GM10248 (cell line): ENCODE data around the gene DNMBP.
"Not testable (repeated sequence)": the region's sequence is repeated elsewhere in the genome, so short reads cannot be mapped to it uniquely, and the experiment has no call there.

Experiments
- CTCF ChIA-PET: fragments of 300-600 bp; sonication (Branson Sonifier 250); formaldehyde crosslinking; extraction: SDS; loops from one replicate; lab custom pipeline; 2021; ENCODE audit warnings: antibody characterized with exemption; lab: Yijun Ruan, JAX
- POLR2A ChIA-PET: fragments of 350-650 bp; sonication (Branson Sonifier 250); formaldehyde crosslinking; extraction: SDS; loops from one replicate; lab custom pipeline; 2020; ENCODE audit warnings: antibody characterized with exemption; lab: Yijun Ruan, JAX
- DNase-seq: peaks from one replicate; pipeline ENCODE4 v3.0.0; 2012; ENCODE audit errors: extremely low spot score
- CTCF ChIP-seq: IDR thresholded peaks from 2 replicates; pipeline ENCODE4 v1.5.1; 2012; ENCODE audit warnings: mild to moderate bottlenecking, low read depth; ENCODE audit errors: extremely low read depth, missing control alignments, control extremely low read depth

Gene DNMBP

DNA sequence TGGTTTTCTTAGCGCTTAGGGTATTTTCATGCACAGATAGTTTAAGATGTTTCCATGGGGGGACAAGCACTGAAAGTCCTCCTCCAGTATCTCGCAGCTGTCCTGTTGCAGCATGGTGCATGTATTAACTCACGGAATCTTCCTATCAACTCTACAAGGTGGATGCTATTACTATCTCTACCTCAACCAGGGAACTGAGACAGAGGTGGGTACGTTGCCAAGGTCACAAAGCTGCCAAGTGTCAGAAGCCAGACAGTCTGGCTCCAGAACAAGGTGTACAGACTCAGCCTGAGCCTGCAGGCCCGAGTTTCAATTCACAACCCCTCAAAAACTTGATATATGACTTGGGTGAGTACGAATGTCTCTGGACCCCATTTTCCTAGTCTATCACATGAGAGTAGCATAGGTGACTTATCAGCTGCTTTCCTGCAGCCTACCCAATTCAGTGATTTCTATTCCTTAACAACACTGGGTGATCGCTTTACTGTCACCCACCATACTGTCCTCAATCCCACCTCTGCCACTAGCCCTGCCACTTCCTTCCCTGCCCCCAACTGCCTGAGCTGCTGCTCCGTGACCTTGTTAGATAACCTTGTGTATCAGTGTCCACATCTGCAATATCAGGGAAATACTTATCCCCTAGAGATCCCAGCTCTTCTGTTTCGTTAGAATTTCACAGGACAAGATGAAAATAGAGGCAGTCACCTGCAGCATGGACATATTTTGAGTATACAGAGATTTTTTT is 135.2 kb downstream of the DNMBP start:
- POLR2A ChIA-PET = no interaction called here
- CTCF ChIA-PET = interaction anchor here (0.7 to 2.7 kb wide), 5 partner anchors 18 to 135 kb away, joined by 3 to 8 read pairs (median 3); partner anchors contain the start of gene DNMBP
- no peak for TF ChIP-seq CTCF
- DNase-seq = no peak

DNA sequence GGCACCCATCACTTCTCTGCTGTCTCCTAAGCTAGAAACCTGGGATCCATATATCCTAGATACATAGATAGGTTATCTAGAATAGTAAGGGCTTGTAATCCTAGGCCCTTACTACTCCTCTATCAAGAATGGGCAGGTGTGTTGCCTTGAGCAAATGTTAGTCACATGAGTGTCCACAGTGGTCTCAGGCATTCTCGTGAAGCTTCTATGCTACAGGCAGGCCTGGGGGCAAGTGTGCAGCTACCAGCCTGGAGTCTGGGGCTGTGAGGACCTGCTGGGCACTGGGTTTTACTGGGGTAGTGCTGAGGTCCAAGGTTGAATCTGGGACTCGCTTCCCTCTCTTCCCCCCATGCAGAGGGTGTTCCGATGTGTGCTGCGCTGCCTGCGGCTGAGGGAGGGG is 135.9 kb downstream of the DNMBP start:
- DNase-seq = no peak
- POLR2A ChIA-PET = no interaction called here
- CTCF ChIA-PET = interaction anchor here (1.2 to 2.7 kb wide), 3 partner anchors 19 to 28 kb away, joined by 3 to 12 read pairs (median 8); no protein-coding TSS in a partner anchor
- TF ChIP-seq CTCF = no peak

GRCh38 chr10:99872367-99873162 is 137.2 kb downstream of the DNMBP start:
- DNase-seq = no peak
- ChIA-PET CTCF (interaction anchor here (2.2 kb wide), 1 partner anchor 27 kb away, joined by 12 read pairs; no protein-coding TSS in a partner anchor), POLR2A (no interaction called here)
- no peak for TF ChIP-seq CTCF

DNA sequence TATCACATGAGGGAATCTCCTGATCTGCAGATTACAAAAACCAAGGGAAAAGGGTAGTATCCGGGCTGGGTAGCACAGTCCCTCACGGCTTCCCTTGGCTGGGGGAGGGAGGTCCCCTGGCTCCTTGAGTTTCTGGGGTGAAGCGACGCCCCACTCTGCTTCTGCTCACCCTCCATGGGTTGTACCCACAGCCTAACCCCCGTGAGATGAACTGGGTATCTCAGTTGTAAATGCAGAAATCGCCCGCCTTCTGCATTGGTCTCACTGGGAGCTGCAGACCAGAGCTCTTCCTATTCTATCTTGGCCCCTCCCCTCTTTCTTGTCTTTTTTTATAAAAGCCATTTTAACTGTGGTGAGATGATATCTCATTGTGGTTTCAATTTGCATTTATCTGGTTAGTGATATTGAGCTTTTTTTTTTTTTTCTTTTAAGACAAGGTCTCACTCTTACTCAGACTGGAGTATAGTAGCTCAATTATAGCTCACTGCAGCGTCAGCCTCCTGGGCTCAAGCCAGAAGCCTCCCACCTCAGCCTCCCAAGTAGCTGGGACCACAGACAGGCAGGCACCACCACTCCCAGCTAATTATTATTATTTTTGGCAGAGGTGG is 139.5 kb downstream of the DNMBP start:
- no peak for DNase-seq
- ChIA-PET CTCF (interaction anchor here (0.9 to 3.0 kb wide), 5 partner anchors 10 to 176 kb away, joined by 3 to 21 read pairs (median 3); no protein-coding TSS in a partner anchor), POLR2A (no interaction called here)
- TF ChIP-seq CTCF = no peak

DNA sequence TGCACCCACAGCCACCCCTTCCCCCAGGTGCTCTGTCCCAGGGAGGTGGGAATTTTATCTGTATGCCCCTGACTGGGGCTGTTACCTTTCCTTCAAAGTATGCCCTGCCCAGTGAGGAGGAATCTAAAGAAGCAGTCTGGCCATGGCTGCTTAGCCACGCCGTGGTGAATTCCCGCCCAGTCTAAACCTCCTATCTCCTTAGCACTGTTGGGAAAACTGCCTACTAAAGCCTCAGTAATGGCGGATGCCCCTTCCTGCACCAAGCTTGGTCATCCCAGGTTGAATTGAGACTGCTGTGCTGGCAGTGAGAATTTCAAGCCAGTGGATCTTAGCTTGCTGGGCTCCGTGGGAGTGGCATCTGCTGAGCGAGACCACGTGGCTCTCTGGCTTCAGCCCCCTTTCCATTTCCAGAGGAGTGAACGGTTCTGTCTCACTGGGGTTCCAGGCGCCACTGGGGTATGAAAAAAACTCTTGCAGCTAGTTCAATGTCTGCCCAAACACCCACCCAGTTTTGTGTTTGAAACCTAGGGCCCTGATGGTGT is 140.1 kb downstream of the DNMBP start:
- no peak for DNase-seq
- TF ChIP-seq CTCF = no peak
- CTCF ChIA-PET = interaction anchor here (0.9 to 3.0 kb wide), 5 partner anchors 10 to 176 kb away, joined by 3 to 21 read pairs (median 3); no protein-coding TSS in a partner anchor
- POLR2A ChIA-PET = no interaction called here

- CTCF ChIA-PET = interaction anchor here (1.2 to 2.1 kb wide), 2 partner anchors 13 to 22 kb away, joined by 4 to 5 read pairs; no protein-coding TSS in a partner anchor
- POLR2A ChIA-PET, DNase-seq: not testable (repeated sequence)
Observed at GRCh38 chr10:99867250-99867649, 142.5 kb downstream of the DNMBP start.

- CTCF ChIA-PET = interaction anchor here (1.5 kb wide), 1 partner anchor 182 kb away, joined by 3 read pairs; no protein-coding TSS in a partner anchor
- DNase-seq, POLR2A ChIA-PET: not testable (repeated sequence)
Observed at GRCh38 chr10:99863535-99864240, 146.1 kb downstream of the DNMBP start.
